Liver (tissue), 9 donors: ENCODE results near the gene LGR4. TPM values are rescaled to one million over a fixed set of nuclear protein-coding genes. Genes with fewer than 3 reads are reported as not detected.

Experiments used
- DNase-seq: peaks from one replicate; pipeline ENCODE4 v3.0.0-alpha.2; 2017; ENCODE audit warnings: low spot score
- H3K27ac ChIP-seq, 2 donors: one replicate each; pipeline ENCODE4 v1.7.0; 2013; ENCODE audit warnings: inconsistent platforms in 2 of 2, low read length in 2 of 2, control low read depth in 1 of 2, low read depth in 1 of 2, mild to moderate bottlenecking in 1 of 2
- H3K27me3 ChIP-seq, 4 donors: one replicate each; pipeline versions ENCODE4 v1.6.1 to v1.7.0; 2013; ENCODE audit warnings: low read length in 3 of 4, inconsistent platforms in 1 of 4, mild to moderate bottlenecking in 1 of 4, moderate library complexity in 1 of 4; ENCODE audit not compliant: control insufficient read depth in 4 of 4, insufficient read depth in 4 of 4
- H3K36me3 ChIP-seq, 4 donors: one replicate each; pipeline versions ENCODE4 v1.6.1 to v1.7.0; 2013; ENCODE audit warnings: low read length in 3 of 4, mild to moderate bottlenecking in 3 of 4, low read depth in 1 of 4, moderate library complexity in 1 of 4; ENCODE audit not compliant: control insufficient read depth in 4 of 4, insufficient read depth in 3 of 4
- H3K4me1 ChIP-seq, 4 donors: one replicate each; pipeline versions ENCODE4 v1.6.1 to v1.7.0; 2013; ENCODE audit warnings: low read length in 3 of 4, mild to moderate bottlenecking in 3 of 4, moderate library complexity in 1 of 4; ENCODE audit not compliant: control insufficient read depth in 4 of 4, insufficient read depth in 4 of 4
- H3K4me3 ChIP-seq, 3 donors: one replicate each; pipeline versions ENCODE4 v1.6.1 to v1.7.0; 2013; ENCODE audit warnings: low read length in 3 of 3, control low read depth in 1 of 3, low read depth in 1 of 3, mild to moderate bottlenecking in 1 of 3
- H3K9ac ChIP-seq, 2 donors: one replicate each; pipeline ENCODE4 v1.7.0; 2013; ENCODE audit warnings: low read length in 2 of 2, mild to moderate bottlenecking in 2 of 2, moderate library complexity in 2 of 2, control low read depth in 1 of 2, low read depth in 1 of 2
- H3K9me3 ChIP-seq, 4 donors: one replicate each; pipeline versions ENCODE4 v1.6.1 to v1.7.0; 2013; ENCODE audit warnings: low read length in 3 of 4; ENCODE audit not compliant: control insufficient read depth in 4 of 4
- EGR1 ChIP-seq, 2 donors: IDR thresholded peaks; 2 replicates each; pipeline ENCODE4 v1.6.1; 2016 to 2018; ENCODE audit warnings: antibody characterized with exemption in 2 of 2, low read depth in 2 of 2
- FOXA1 ChIP-seq: IDR thresholded peaks from 2 replicates; pipeline ENCODE4 v1.6.1; 2016; ENCODE audit warnings: antibody characterized with exemption
- FOXA2 ChIP-seq: IDR thresholded peaks from 2 replicates; pipeline ENCODE4 v1.6.1; 2016; ENCODE audit warnings: antibody characterized with exemption
- GABPA ChIP-seq, 2 donors: IDR thresholded peaks in 1 of 2; conservative IDR thresholded peaks in 1 of 2; 2 replicates each; pipeline ENCODE4 v1.6.1; 2016; ENCODE audit warnings: antibody characterized with exemption in 2 of 2, mild to moderate bottlenecking in 1 of 2, moderate library complexity in 1 of 2
- HNF4A ChIP-seq, 2 donors: conservative IDR thresholded peaks; 2 replicates each; pipeline ENCODE4 v1.6.1; 2016; ENCODE audit warnings: antibody characterized with exemption in 2 of 2, mild to moderate bottlenecking in 2 of 2
- HNF4G ChIP-seq: IDR thresholded peaks from 2 replicates; pipeline ENCODE4 v1.6.1; 2016; ENCODE audit warnings: antibody characterized with exemption
- JUND ChIP-seq, 2 donors: IDR thresholded peaks; 2 replicates each; pipeline ENCODE4 v1.6.1; 2016; ENCODE audit warnings: antibody characterized with exemption in 2 of 2
- MAX ChIP-seq: IDR thresholded peaks from 2 replicates; pipeline ENCODE4 v1.6.1; 2016; ENCODE audit warnings: antibody characterized with exemption
- NR2F2 ChIP-seq: IDR thresholded peaks from 2 replicates; pipeline ENCODE4 v1.6.1; 2016; ENCODE audit warnings: antibody characterized with exemption
- RAD21 ChIP-seq, 2 donors: IDR thresholded peaks; 2 replicates each; pipeline ENCODE4 v1.6.1; 2016; ENCODE audit warnings: antibody characterized with exemption in 2 of 2, mild to moderate bottlenecking in 2 of 2
- RXRA ChIP-seq, 2 donors: IDR thresholded peaks; 2 replicates each; pipeline ENCODE4 v1.6.1; 2017 to 2018; ENCODE audit warnings: antibody characterized with exemption in 2 of 2, mild to moderate bottlenecking in 1 of 2
- SP1 ChIP-seq: IDR thresholded peaks from 2 replicates; pipeline ENCODE4 v1.6.1; 2018; ENCODE audit warnings: antibody characterized with exemption, mild to moderate bottlenecking
- TAF1 ChIP-seq: conservative IDR thresholded peaks from 2 replicates; pipeline ENCODE4 v1.6.1; 2016; ENCODE audit warnings: antibody characterized with exemption, mild to moderate bottlenecking
- YY1 ChIP-seq: IDR thresholded peaks from 2 replicates; pipeline ENCODE4 v1.6.1; 2016; ENCODE audit warnings: antibody characterized with exemption, mild to moderate bottlenecking
- ZBTB33 ChIP-seq: IDR thresholded peaks from 2 replicates; pipeline ENCODE4 v1.6.1; 2016; ENCODE audit warnings: antibody characterized with exemption
- WGBS: extraction: QIAGEN DNeasy Blood & Tissue Kit; methylation state at CpG from one replicate; pipeline ENCODE4 v1.1.7; 2013; 5-methylcytosine and 5-hydroxymethylcytosine counted together
- polyA plus RNA-seq, 2 donors: library from polyadenylated mRNA; stranded (reverse) in 1 of 2; unstranded in 1 of 2; fragments of 200-250 nt in 1 of 2; fragments of >200 nt in 1 of 2; fragmentation: Nextera tagmentation in 1 of 2; extraction: Ambion mirVana in 1 of 2; gene quantifications; one replicate each; pipeline versions ENCODE4 v1.2.1 to v1.2.3, GENCODE V29; 2013 to 2015
- total RNA-seq, 2 donors: library from RNA; depleted of rRNA; stranded (reverse); fragments of >200 nt; gene quantifications; one replicate each; pipeline ENCODE4 v1.2.3, GENCODE V29; 2014
- TF ChIP-seq, protein P1 (sequence below): IDR thresholded peaks from 2 replicates; pipeline ENCODE4 v1.6.1; 2016; ENCODE audit warnings: antibody characterized with exemption
- TF ChIP-seq, protein P2 (sequence below): fragments of 150-350 bp; IDR thresholded peaks from 2 replicates; pipeline ENCODE4 v1.5.1; 2017; ENCODE audit warnings: improper control_type of control experiment, low read depth, low read length; ENCODE audit not compliant: missing input control
- donor health status: healthy.
- donor health status: healthy.
- donor health status: healthy.
- donor health status: healthy.
- donor health status: healthy.

LGR4 gene
- total and polyA plus RNA-seq, 4 donors = 13.7 to 95.3 (median 42.5) TPM

GRCh38 chr11:27352781-27353180, 119.8 kb downstream of the LGR4 start:
- Histone ChIP-seq H3K36me3 (no peaks in the 10 kb centered on the region), H3K9me3 (no peaks in the 10 kb centered on the region), H3K9ac (no peak overlapping the region), H3K27me3 (no peaks in the 10 kb centered on the region), H3K4me1 (peaks cover under 1 to 11% (median 5%) of the 10 kb centered on the region in 4 donors), H3K4me3 (no peak overlapping the region), H3K27ac (no peak overlapping the region)
- WGBS = 95% methylated on average over 2 of the region's 2 CpGs
- no peak for TF ChIP-seq EGR1 (IDR thresholded peaks at IDR 0.05; ENCODE audit: low read depth in 2 of 2)
- no peak for TF ChIP-seq NR2F2
- no peak for TF ChIP-seq HNF4G
- TF ChIP-seq TAF1 = no peak
- TF ChIP-seq FOXA2 = no peak
- TF ChIP-seq YY1 = no peak
- no peak for TF ChIP-seq GABPA (IDR thresholded peaks at IDR 0.05 in 1 of 2, conservative IDR thresholded peaks at IDR 0.05 in 1 of 2)
- TF ChIP-seq FOXA1 = no peak
- TF ChIP-seq MAX = no peak
- TF ChIP-seq JUND (IDR thresholded peaks at IDR 0.05) = no peak
- no peak for TF ChIP-seq RAD21 (IDR thresholded peaks at IDR 0.05)
- DNase-seq = no peak

GRCh38 chr11:27350511-27350910, 122.1 kb downstream of the LGR4 start:
- H3K27ac ChIP-seq = no peak overlapping the region

More at GRCh38 chr11:27350511-27350910, 122.1 kb downstream of the LGR4 start:
- no peak overlapping the region for H3K9ac ChIP-seq
- TF ChIP-seq MAX (no peak), GABPA (IDR thresholded peaks at IDR 0.05 in 1 of 2, conservative IDR thresholded peaks at IDR 0.05 in 1 of 2) (no peak), RAD21 (IDR thresholded peaks at IDR 0.05) (no peak), FOXA2 (no peak), NR2F2 (no peak), RXRA (IDR thresholded peaks at IDR 0.05) (peak in 1 of 2 donors; percentile 10), ZBTB33 (no peak), FOXA1 (no peak), HNF4A (conservative IDR thresholded peaks at IDR 0.05) (no peak), YY1 (peak; percentile 13), JUND (IDR thresholded peaks at IDR 0.05) (no peak), TAF1 (no peak), SP1 (no peak), HNF4G (no peak)
- TF ChIP-seq, protein P1, sequence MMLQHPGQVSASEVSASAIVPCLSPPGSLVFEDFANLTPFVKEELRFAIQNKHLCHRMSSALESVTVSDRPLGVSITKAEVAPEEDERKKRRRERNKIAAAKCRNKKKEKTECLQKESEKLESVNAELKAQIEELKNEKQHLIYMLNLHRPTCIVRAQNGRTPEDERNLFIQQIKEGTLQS = no peak
- TF ChIP-seq, protein P2, sequence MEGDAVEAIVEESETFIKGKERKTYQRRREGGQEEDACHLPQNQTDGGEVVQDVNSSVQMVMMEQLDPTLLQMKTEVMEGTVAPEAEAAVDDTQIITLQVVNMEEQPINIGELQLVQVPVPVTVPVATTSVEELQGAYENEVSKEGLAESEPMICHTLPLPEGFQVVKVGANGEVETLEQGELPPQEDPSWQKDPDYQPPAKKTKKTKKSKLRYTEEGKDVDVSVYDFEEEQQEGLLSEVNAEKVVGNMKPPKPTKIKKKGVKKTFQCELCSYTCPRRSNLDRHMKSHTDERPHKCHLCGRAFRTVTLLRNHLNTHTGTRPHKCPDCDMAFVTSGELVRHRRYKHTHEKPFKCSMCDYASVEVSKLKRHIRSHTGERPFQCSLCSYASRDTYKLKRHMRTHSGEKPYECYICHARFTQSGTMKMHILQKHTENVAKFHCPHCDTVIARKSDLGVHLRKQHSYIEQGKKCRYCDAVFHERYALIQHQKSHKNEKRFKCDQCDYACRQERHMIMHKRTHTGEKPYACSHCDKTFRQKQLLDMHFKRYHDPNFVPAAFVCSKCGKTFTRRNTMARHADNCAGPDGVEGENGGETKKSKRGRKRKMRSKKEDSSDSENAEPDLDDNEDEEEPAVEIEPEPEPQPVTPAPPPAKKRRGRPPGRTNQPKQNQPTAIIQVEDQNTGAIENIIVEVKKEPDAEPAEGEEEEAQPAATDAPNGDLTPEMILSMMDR = no peak
- no peaks in the 10 kb centered on the region for H3K36me3 ChIP-seq
- DNase-seq = no peak
- no peaks in the 10 kb centered on the region for H3K27me3 ChIP-seq
- no peak overlapping the region for H3K4me3 ChIP-seq
- no peaks in the 10 kb centered on the region for H3K9me3 ChIP-seq
- H3K4me1 ChIP-seq = peaks cover 1 to 11% (median 5%) of the 10 kb centered on the region in 4 donors
